CD4-positive, alpha-beta T cell treated with Interleukin-2 at 100 ng/mL for 4 hours (primary cell): Measurements from ENCODE around the gene KPNA4.
A peak's percentile ranks its signal among the peaks of the same experiment; 100 is the strongest.

ENCODE experiments used
- DNase-seq: peaks from one replicate; pipeline ENCODE4 v3.0.0-alpha.2; 2020; ENCODE audit warnings: low spot score

Gene KPNA4

GRCh38 chr3:160450846-160451245 is 114.5 kb downstream of the KPNA4 start:
- DNase-seq, result no peak

GRCh38 chr3:160449636-160450598 is 115.5 kb downstream of the KPNA4 start, which contains the start of gene TRIM59:
TRIM59 (minus strand) TSS chr3:160449786; CDS start chr3:160439183, 10,603 bp downstream.
- DNase-seq, result peak; percentile 97

- DNase-seq, result peak; percentile 54
Measured at GRCh38 chr3:160448845-160449635, 116.3 kb downstream of the KPNA4 start.

- no peak for DNase-seq
Measured at GRCh38 chr3:160447544-160447943, 117.8 kb downstream of the KPNA4 start.

- no peak for DNase-seq
Measured at GRCh38 chr3:160446522-160447056, 118.8 kb downstream of the KPNA4 start.

- no peak for DNase-seq
Measured at GRCh38 chr3:160445854-160446253, 119.5 kb downstream of the KPNA4 start.
